GM18868 (cell line): ENCODE data around the gene NRXN2.
"Not testable (repeated sequence)": the region's sequence is repeated elsewhere in the genome, so short reads cannot be mapped to it uniquely, and the experiment has no call there.

Source experiments
- ATAC-seq: cut with Tn5 transposase; IDR thresholded peaks from one replicate; pipeline ENCODE4 v1.9.1; 2021; ENCODE audit warnings: mild to moderate bottlenecking, moderate library complexity; ENCODE audit not compliant: unreplicated experiment

The NRXN2 gene

DNA sequence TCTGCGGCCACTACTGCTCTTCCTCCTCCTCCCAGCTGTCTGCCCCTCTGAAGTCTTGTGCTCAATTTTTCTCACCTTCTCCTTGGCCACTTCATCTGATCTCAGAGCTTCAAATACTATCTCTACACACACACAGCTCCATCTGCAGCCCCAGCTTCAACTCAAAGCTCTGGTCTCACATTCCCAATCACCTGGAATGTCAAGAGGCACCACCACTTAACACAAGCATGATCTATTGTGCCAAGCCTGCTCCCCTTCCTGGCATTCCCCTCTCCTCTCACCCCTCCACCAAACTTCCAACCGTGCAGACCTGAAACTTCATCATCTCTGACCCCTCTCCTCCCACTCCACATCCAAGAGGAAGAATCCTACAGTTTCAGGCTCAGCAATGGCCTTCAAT lies 17.5 kb downstream of the NRXN2 start:
- ATAC-seq = no peak

GRCh38 chr11:64703048-64703447 lies 19.9 kb downstream of the NRXN2 start:
- no peak for ATAC-seq

DNA sequence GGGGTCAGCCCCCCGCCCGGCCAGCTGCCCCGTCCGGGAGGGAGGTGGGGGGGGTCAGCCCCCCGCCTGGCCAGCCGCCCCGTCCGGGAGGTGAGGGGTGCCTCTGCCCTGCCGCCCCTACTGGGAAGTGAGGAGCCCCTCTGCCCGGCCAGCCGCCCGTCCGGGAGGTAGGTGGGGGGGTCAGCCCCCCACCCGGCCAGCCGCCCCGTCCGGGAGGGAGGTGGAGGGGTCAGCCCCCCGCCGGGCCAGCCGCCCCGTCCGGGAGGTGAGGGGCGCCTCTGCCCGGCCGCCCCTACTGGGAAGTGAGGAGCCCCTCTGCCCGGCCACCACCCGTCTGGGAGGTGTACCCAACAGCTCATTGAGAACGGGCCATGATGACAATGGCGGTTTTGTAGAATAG lies 21.0 kb downstream of the NRXN2 start:
- ATAC-seq = not testable (repeated sequence)

DNA sequence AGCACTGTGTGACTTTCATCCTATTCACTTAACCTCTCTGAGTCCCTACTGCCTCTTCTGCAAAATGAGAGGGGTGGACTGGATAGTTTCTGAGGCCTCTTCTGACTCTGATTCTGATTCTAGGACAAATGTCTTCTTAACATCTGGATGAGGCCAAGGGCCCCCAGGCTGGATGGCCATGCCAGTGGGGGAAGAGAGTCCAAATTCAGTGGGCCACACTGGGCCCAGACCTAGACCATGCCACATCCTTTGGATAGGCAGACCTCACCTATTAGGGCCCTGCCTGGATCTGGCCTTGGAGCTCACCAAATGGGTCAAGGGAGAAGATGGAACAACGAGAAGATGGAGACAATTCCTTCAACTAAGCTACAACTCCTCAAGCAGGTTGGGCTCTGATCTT lies 24.6 kb downstream of the NRXN2 start:
- ATAC-seq = no peak

GRCh38 chr11:64697663-64698375 lies 25.2 kb downstream of the NRXN2 start:
- no peak for ATAC-seq

GRCh38 chr11:64696045-64696444 lies 27.0 kb downstream of the NRXN2 start:
- ATAC-seq = no peak

- ATAC-seq = no peak
Observed at GRCh38 chr11:64695548-64695947, 27.4 kb downstream of the NRXN2 start.

DNA sequence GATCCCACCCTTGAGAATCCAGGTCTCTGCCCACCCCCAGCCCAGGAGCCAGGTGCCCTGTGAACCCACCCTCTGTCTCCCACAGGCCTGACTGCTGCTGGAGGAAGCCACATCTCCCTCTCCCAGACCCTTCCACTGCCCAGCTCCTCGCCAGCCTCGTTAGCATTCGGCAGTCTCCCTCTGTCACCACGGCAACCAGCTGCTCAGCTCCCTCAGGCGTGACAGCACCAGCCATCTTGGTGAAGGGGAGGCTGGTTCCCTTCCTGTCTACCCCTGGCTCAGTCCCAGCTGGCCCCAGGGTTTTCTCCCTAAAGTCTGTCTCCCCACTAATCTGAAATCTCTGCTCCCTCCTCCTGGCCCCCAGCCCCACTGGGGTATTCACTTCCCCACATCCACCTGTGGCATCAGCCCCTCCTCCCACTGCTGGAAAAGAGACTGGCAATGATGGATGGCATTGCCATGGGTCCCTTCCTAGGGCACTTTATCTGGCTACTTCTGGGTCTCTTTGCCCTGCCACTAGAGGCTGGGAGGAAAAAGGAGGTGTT lies 28.1 kb downstream of the NRXN2 start:
- peak; percentile 59 for ATAC-seq

DNA sequence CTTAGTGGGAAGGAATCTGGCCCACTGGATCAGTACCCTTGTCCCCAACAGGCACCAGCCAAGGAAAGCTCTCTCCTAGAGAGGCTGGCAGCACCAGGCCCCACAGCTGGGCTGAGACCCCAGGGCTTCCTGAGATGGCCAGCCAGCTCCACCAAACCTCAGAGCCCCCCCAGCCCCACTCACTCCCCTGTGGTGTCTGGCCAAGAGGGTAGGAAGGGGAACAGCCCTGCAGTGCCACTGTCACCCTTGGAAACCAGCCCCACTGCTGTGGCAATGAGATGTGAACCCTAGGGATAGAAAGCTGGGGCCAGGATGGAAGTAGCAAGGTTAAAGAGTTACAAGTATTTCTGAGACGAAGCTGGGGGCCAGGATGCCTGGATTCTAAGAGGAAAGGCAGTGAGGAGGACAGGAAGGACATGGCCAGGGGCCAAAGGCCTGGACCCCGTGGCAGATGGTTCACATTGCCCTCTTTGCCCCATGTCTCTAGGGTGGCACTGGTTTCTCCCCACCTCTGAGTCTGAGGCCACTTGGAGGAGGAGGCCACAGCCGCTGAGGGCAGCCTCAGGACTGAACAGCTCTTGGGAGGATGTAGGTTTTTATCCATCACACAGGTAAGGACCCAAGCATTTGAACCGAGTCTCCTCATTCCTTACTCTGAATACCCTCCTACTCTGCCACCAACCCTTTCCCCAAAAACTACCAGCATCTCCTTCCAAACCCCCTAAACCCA lies 28.8 kb downstream of the NRXN2 start:
- no peak for ATAC-seq

GRCh38 chr11:64692764-64693331 lies 30.1 kb downstream of the NRXN2 start:
- no peak for ATAC-seq

DNA sequence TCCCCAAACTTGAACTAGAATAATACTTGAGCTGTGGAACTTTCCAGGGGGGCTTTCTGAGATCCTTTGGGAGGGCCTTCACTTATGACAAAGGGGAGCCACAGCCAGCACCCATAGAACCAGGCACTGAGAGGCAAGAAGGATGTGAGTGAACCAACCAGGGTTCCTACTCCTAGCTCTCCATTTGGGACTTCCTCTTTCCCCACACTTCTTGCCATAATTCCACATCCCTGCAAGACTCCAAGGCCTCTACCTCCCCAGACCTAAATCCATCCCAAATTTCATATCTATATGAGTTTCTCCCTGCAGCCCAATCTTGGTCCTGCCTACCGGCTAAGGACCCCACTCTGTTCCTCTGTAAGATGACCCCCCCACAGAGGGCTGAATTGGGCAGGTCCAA lies 31.5 kb downstream of the NRXN2 start:
- ATAC-seq = no peak

DNA sequence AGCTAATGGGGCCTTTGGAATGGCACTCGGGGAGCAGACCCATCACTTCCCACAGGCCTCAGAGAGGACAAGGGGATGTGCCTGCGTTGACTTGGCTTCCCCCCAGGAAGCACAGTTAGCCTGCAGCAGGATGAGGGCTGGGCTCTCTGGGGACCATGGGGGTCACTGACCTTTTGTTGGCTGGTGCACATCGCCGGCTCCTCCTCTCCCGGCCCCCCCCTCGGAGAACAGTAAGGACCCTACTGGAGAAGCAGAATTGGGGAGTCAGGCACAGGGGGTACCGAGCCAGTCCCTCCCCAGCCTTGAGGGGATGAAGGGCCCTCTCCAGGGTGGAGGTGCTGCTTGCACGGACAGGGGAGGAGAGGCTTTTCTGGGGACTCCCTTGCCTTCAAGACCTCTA lies 32.8 kb downstream of the NRXN2 start:
- no peak for ATAC-seq

- ATAC-seq = peak; percentile 74
Observed at GRCh38 chr11:64688534-64688982, 34.4 kb downstream of the NRXN2 start.

GRCh38 chr11:64687643-64688533 lies 35.1 kb downstream of the NRXN2 start:
- no peak for ATAC-seq

- ATAC-seq = no peak
Observed at GRCh38 chr11:64687204-64687603, 35.8 kb downstream of the NRXN2 start.

DNA sequence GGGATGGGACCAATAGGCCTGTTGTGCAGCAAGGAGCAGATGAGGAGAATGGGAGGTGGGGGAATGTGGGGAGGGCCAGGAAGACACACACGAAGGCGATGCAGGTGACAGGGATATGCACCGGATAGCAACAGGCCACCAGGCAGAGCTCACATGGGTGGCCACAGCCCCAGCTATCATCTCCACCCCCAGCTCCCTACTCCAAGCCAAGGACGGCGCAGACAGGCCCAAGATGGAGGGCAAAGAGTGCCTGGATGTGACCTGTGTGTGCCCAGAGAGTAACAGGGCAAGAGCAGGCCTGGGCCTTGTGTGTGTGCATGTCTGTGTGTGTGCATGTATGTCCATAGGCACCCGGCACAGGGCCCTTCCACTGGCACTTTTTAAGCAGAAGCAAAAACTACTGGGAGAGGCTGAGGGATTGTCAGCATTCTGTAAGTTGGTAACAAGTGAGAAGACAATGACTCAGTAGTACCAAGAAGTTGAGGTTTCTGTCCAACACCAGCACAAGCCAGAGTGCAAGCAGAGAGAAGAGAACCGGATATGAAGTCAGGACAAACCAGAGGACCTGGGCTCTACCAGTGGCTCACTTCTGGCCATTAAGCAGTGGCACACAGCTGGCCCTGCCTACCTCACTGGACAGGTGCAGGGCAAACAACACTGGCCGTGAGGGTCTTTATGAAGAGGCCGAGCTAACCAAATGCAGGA lies 36.4 kb downstream of the NRXN2 start:
- no peak for ATAC-seq

DNA sequence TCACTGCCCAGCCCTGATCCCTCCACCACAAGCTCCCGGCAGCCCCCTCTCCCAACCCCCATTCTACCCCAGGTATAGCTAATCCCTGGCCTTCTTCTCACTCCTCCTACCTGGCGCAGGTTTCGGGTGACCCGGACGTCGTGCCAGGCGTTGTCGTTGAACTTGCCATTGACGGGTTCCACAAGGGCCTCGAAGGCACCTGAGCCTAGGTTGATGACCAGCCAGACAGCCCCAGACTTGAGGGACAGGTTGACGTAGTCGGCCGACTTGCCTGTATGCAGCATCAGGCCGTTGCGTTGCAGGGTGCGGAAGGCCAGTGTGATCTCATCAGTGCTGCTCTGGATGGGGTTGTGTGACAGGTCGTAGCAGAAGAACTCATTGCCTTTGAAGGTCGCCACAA lies 37.5 kb downstream of the NRXN2 start:
- no peak for ATAC-seq

GRCh38 chr11:64684357-64684756 lies 38.6 kb downstream of the NRXN2 start:
- ATAC-seq = no peak

- no peak for ATAC-seq
Observed at GRCh38 chr11:64681171-64681570, 41.8 kb downstream of the NRXN2 start.

- no peak for ATAC-seq
Observed at GRCh38 chr11:64679846-64680245, 43.2 kb downstream of the NRXN2 start.
